Activated naive CD4-positive, alpha-beta T cell treated with anti-CD3 and anti-CD28 coated beads, Interleukin-2, amount 10 ng/mL, durations not matched to agents 5 hours and 36 hours (primary cell): ENCODE results near the gene MRPL48. TPM values are rescaled to one million over a fixed set of nuclear protein-coding genes. Genes with fewer than 3 reads are reported as not detected.

ENCODE experiments used
- total RNA-seq, 2 experiments: library from RNA; stranded (reverse); gene quantifications; one replicate each; pipeline ENCODE4 v1.2.3, GENCODE V29; 2021

The MRPL48 gene
- total RNA-seq, result 10 to 100 TPM; 41.1 to 50.1 TPM

GRCh38 chr11:73787643-73788558 is at the start of gene MRPL48:
MRPL48 (plus strand) TSS chr11:73787874; CDS start chr11:73787972, 98 bp downstream.

DNA sequence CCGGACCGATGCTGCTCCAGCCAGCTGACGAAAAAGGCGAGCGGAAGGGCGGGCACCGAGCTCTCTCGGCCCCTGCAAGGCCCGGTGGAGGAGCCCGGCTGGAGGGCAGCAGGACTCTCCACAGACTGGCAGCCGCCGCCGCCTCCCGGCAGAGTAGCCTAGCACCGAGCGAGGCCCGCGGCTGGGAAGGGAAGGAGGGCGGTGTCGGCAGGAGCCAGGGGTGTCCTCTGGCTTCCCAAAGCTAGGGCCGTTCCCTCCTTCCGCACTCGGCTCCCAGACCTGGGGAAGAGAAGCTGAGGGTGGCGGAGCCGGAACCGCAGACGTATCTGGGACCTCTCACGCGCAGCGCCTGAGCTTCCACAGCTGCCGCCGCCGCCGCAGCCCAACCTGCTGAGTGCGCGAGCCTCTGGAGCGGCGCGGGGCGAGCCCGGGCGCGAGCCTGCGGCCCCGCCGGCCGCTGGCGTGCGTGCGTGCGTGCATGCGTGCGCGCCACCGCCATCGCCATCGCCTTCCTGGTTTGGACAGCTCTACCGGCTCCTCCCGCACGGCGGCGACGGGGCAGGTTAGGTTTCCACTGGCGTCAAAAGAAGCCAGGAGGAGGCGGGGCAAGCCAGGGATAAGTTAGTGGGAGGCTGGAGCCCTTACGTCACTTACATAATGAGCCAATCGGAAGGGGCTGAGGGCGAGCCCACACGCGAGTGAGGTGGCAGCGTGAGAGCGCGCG is 26.8 kb upstream of the MRPL48 start, which contains the start of gene RAB6A:
Gene RAB6A (minus strand): TSS at position 396 of the 724 bp plus-strand sequence. CDS start 439 bp downstream, outside the sequence.

GRCh38 chr11:73876424-73877310 is 89.0 kb downstream of the MRPL48 start, which contains the start of the genes COA4 and PAAF1:
COA4 (minus strand) TSS chr11:73876846; CDS start chr11:73873378, 3,468 bp downstream.
PAAF1 (plus strand) TSS chr11:73876999; CDS start chr11:73877022, 23 bp downstream.

Other genes starting within 250 kb of the MRPL48 start
- 10 to 100 TPM; 27.3 to 28.4 TPM for gene FAM168A, start 189.8 kb upstream of the MRPL48 start, total RNA-seq
- 10 to 100 TPM; 12.6 to 13.6 TPM for gene PLEKHB1, start 141.3 kb upstream of the MRPL48 start, total RNA-seq
- gene RAB6A, start 26.8 kb upstream of the MRPL48 start, total RNA-seq, result 10 to 100 TPM; 81.8 to 94.8 TPM
- gene COA4, start 89.0 kb downstream of the MRPL48 start, total RNA-seq, result 10 to 100 TPM; 53.3 to 54.2 TPM
- 10 to 100 TPM; 15.1 to 18.6 TPM for gene PAAF1, start 89.1 kb downstream of the MRPL48 start, total RNA-seq
- gene DNAJB13, start 163.2 kb downstream of the MRPL48 start, total RNA-seq, result not detected
- 100 to 1,000 TPM; 387 to 396 TPM for gene UCP2, start 195.0 kb downstream of the MRPL48 start, total RNA-seq
- gene UCP3, start 221.2 kb downstream of the MRPL48 start, total RNA-seq, result 1 to 10 TPM; 1.7 to 2.0 TPM